B cell (primary cell): Measurements from ENCODE around the gene DNAJB9. TPM values are rescaled to one million over a fixed set of nuclear protein-coding genes. Genes with fewer than 3 reads are reported as not detected.

Experiments
- ATAC-seq: fragments of 200-7000 bp; cut with Tn5 transposase; one replicate; pipeline ENCODE4 v1.10.0; 2021; ENCODE audit warnings: low read depth, mild to moderate bottlenecking, moderate number of reproducible peaks, moderate library complexity
- CTCF ChIA-PET: fragments of 350-600 bp; sonication (Branson Sonifier 250); formaldehyde crosslinking; loops from one replicate; lab custom pipeline; 2021; ENCODE audit warnings: antibody characterized with exemption, inconsistent platforms; lab: Charles Lee
- POLR2A ChIA-PET: fragments of 350-600 bp; sonication (Branson Sonifier 250); formaldehyde crosslinking; loops from one replicate; lab custom pipeline; 2021; ENCODE audit warnings: antibody characterized with exemption; lab: Charles Lee
- DNase-seq: peaks from one replicate; pipeline ENCODE4 v3.0.0; 2013
- H2AFZ ChIP-seq: 2 replicates; pipeline ENCODE4 v1.6.1; 2012; ENCODE audit warnings: mild to moderate bottlenecking, low read depth, low read length; ENCODE audit not compliant: insufficient read depth, poor library complexity, severe bottlenecking
- H3K27ac ChIP-seq, 2 donors: 1 replicate in 1 of 2; 2 replicates in 1 of 2; pipeline ENCODE4 v1.5.1; 2012 to 2013; ENCODE audit warnings: low read length in 2 of 2, mild to moderate bottlenecking in 2 of 2, moderate library complexity in 1 of 2
- H3K27me3 ChIP-seq, 4 experiments: fragments of 200-600 bp in 1 of 4; sonication (generic) in 1 of 4; replicated peaks in 1 of 4; 1 replicate in 2 of 4; 2 replicates in 2 of 4; pipeline versions ENCODE4 v1.6.1 to v1.7.0; 2013 to 2016; ENCODE audit warnings: low read length in 3 of 4, mild to moderate bottlenecking in 2 of 4, mixed read lengths in 1 of 4, moderate library complexity in 1 of 4; ENCODE audit not compliant: insufficient read depth in 4 of 4, control insufficient read depth in 3 of 4; ENCODE audit errors: control extremely low read depth in 1 of 4
- H3K36me3 ChIP-seq, 2 experiments: replicated peaks in 1 of 2; 1 replicate in 1 of 2; 2 replicates in 1 of 2; pipeline versions ENCODE4 v1.6.1 to v1.7.1; 2013; ENCODE audit warnings: low read length in 1 of 2; ENCODE audit not compliant: insufficient read depth in 2 of 2, control insufficient read depth in 1 of 2; ENCODE audit errors: control extremely low read depth in 1 of 2, extremely low read depth in 1 of 2
- H3K4me1 ChIP-seq, 2 donors: fragments of 200-600 bp in 1 of 2; sonication (generic) in 1 of 2; 1 replicate in 1 of 2; 2 replicates in 1 of 2; pipeline versions ENCODE4 v1.5.1 to v1.6.1; 2013 to 2017; ENCODE audit warnings: low read length in 2 of 2; ENCODE audit not compliant: control insufficient read depth in 2 of 2, insufficient read depth in 2 of 2
- H3K4me2 ChIP-seq: replicated peaks from 2 replicates; pipeline ENCODE3; 2012; ENCODE audit warnings: mild to moderate bottlenecking, low read depth, low read length; ENCODE audit not compliant: poor library complexity, severe bottlenecking
- H3K4me3 ChIP-seq, 5 experiments: fragments of 200-600 bp in 1 of 5; sonication (generic) in 1 of 5; 1 replicate in 3 of 5; 2 replicates in 2 of 5; pipeline versions ENCODE4 v1.5.1 to v1.7.0; 2011 to 2016; ENCODE audit warnings: low read length in 4 of 5, mild to moderate bottlenecking in 4 of 5, low read depth in 2 of 5, control low read depth in 1 of 5, moderate library complexity in 1 of 5; ENCODE audit not compliant: insufficient read depth in 1 of 5; ENCODE audit errors: control extremely low read depth in 1 of 5, extremely low read depth in 1 of 5
- H3K79me2 ChIP-seq: fragments of 200-600 bp; sonication (generic); one replicate; pipeline ENCODE4 v1.6.0; 2016; ENCODE audit warnings: low read length; ENCODE audit not compliant: control insufficient read depth, insufficient read depth
- H3K9ac ChIP-seq: fragments of 200-600 bp; sonication (generic); 2 replicates; pipeline ENCODE4 v1.6.1; 2017; ENCODE audit warnings: mild to moderate bottlenecking, low read length, moderate library complexity
- H3K9me3 ChIP-seq, 3 donors: one replicate each; pipeline versions ENCODE4 v1.6.1 to v1.7.1; 2013; ENCODE audit warnings: low read length in 2 of 3; ENCODE audit not compliant: control insufficient read depth in 2 of 3, insufficient read depth in 1 of 3; ENCODE audit errors: control extremely low read depth in 1 of 3
- H4K20me1 ChIP-seq: 2 replicates; pipeline ENCODE4 v1.6.0; 2012; ENCODE audit warnings: mild to moderate bottlenecking, low read length; ENCODE audit not compliant: insufficient read depth, control insufficient read depth, poor library complexity, severe bottlenecking
- H3K27ac Mint-ChIP-seq: one replicate; pipeline ENCODE4 v1.8.0; 2021; ENCODE audit warnings: mixed read lengths
- H3K27me3 Mint-ChIP-seq: one replicate; pipeline ENCODE4 v1.8.0; 2021; ENCODE audit warnings: mixed read lengths
- H3K4me1 Mint-ChIP-seq: one replicate; pipeline ENCODE4 v1.8.0; 2021; ENCODE audit warnings: mixed read lengths
- H3K4me3 Mint-ChIP-seq: one replicate; pipeline ENCODE4 v1.8.0; 2021; ENCODE audit warnings: mixed read lengths
- H3K9me3 Mint-ChIP-seq: one replicate; pipeline ENCODE4 v1.8.0; 2022; ENCODE audit warnings: mixed read lengths; ENCODE audit not compliant: insufficient read depth
- EZH2 ChIP-seq: IDR thresholded peaks from 2 replicates; pipeline ENCODE4 v1.6.1; 2012; ENCODE audit warnings: borderline replicate concordance, low read depth, mild to moderate bottlenecking, moderate library complexity, low read length; ENCODE audit not compliant: insufficient read depth, poor library complexity, severe bottlenecking
- WGBS: methylation state at CpG from one replicate; pipeline ENCODE4 v1.1.5; 2013; ENCODE audit warnings: missing lambda C conversion rate; ENCODE audit not compliant: insufficient coverage; 5-methylcytosine and 5-hydroxymethylcytosine counted together
- intact Hi-C: fragments of 100-400 bp; cut with micrococcal nuclease; formaldehyde crosslinking; loops from one replicate; pipeline ENCODE4 v1.10.0; 2022
- polyA plus RNA-seq: library from polyadenylated mRNA; depleted of rRNA; stranded (reverse); fragments of >200 nt; gene quantifications from 2 replicates; pipeline ENCODE4 v1.2.3, GENCODE V29; 2012
- total RNA-seq, 2 donors: library from RNA; stranded (reverse); fragments of 120-200 nt in 1 of 2; gene quantifications; 1 replicate in 1 of 2; 2 replicates in 1 of 2; pipeline versions ENCODE4 v1.2.3 to v1.2.4, GENCODE V29; 2013 to 2022
- TF ChIP-seq, protein P1 (sequence below): fragments of 200-600 bp; IDR thresholded peaks from one replicate; pipeline ENCODE4 v1.8.0; 2022; ENCODE audit warnings: antibody characterized with exemption, mild to moderate bottlenecking

The DNAJB9 gene
- total and polyA plus RNA-seq, 2 donors (not counting 1 experiment from before 2014, with no cell fraction given): 19.5 to 23.1 TPM

DNA sequence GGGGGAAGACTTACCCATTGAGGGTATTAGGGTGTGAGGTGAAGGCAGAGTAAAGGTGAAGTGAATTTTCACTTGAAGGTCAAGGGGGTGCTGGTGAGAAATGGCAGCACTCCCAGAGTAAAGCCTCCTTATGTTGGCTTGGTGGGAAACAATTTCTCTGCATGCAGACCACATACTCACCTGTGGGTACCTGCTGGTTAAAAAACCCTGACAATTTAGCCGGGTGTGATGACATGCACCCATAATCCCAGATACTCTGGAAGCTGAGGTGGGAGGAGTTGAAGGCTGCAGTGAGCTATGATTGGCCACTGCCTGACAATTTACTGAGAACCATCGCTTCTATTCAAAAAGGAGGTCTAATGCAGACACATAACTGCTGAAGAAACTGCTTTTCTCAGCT lies 5.5 kb downstream of the DNAJB9 start:
- no peaks in the 10 kb centered on the region for H3K27me3 ChIP-seq
- H3K9ac ChIP-seq: no peak overlapping the region
- no peaks in the 10 kb centered on the region for H3K27me3 Mint-ChIP-seq
- H2AFZ ChIP-seq: no peak overlapping the region
- peaks cover 23% of the 10 kb centered on the region for H3K4me1 Mint-ChIP-seq
- H4K20me1 ChIP-seq: peaks cover 22% of the 10 kb centered on the region
- TF ChIP-seq EZH2: no peak
- TF ChIP-seq, protein P1, sequence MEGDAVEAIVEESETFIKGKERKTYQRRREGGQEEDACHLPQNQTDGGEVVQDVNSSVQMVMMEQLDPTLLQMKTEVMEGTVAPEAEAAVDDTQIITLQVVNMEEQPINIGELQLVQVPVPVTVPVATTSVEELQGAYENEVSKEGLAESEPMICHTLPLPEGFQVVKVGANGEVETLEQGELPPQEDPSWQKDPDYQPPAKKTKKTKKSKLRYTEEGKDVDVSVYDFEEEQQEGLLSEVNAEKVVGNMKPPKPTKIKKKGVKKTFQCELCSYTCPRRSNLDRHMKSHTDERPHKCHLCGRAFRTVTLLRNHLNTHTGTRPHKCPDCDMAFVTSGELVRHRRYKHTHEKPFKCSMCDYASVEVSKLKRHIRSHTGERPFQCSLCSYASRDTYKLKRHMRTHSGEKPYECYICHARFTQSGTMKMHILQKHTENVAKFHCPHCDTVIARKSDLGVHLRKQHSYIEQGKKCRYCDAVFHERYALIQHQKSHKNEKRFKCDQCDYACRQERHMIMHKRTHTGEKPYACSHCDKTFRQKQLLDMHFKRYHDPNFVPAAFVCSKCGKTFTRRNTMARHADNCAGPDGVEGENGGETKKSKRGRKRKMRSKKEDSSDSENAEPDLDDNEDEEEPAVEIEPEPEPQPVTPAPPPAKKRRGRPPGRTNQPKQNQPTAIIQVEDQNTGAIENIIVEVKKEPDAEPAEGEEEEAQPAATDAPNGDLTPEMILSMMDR: no peak
- H3K4me1 ChIP-seq: peaks cover 5 to 11% of the 10 kb centered on the region in 2 donors
- H3K4me2 ChIP-seq: no peak overlapping the region
- intact Hi-C loops: no loop called here
- H3K36me3 ChIP-seq: peaks cover 12 to 47% of the 10 kb centered on the region in 2 experiments
- ChIA-PET POLR2A (no interaction called here), CTCF (interaction anchor here (1.4 to 1.6 kb wide), 2 partner anchors 78 to 465 kb away, joined by 4 to 5 read pairs; no protein-coding TSS in a partner anchor)
- H3K79me2 ChIP-seq: peaks cover 63% of the 10 kb centered on the region
- no peak overlapping the region for H3K4me3 ChIP-seq
- ATAC-seq: no peak
- H3K9me3 ChIP-seq: peaks cover 0 to 14% (median 6%) of the 10 kb centered on the region in 3 donors
- H3K27ac Mint-ChIP-seq: no peak overlapping the region
- peaks cover 2% of the 10 kb centered on the region for H3K9me3 Mint-ChIP-seq
- WGBS: 100% methylated on average over 1 of the region's 2 CpGs
- no peak overlapping the region for H3K27ac ChIP-seq
- DNase-seq: no peak
- no peak overlapping the region for H3K4me3 Mint-ChIP-seq

GRCh38 chr7:108576116-108576515 lies 6.4 kb downstream of the DNAJB9 start:
- Histone ChIP-seq H2AFZ (no peak overlapping the region), H4K20me1 (peaks cover 22% of the 10 kb centered on the region), H3K27ac (no peak overlapping the region), H3K4me1 (peaks cover 3 to 7% of the 10 kb centered on the region in 2 donors), H3K79me2 (peaks cover 60% of the 10 kb centered on the region), H3K9ac (no peak overlapping the region), H3K4me2 (no peak overlapping the region), H3K27me3 (no peaks in the 10 kb centered on the region), H3K36me3 (peaks cover 12 to 47% of the 10 kb centered on the region in 2 experiments), H3K4me3 (no peak overlapping the region), H3K9me3 (peaks cover 0 to 18% (median 6%) of the 10 kb centered on the region in 3 donors)
- H3K27me3 Mint-ChIP-seq: no peaks in the 10 kb centered on the region
- 100% methylated on average over 1 of the region's 1 CpG for WGBS
- intact Hi-C loops: no loop called here
- ChIA-PET CTCF (interaction anchor here (1.4 kb wide), 1 partner anchor 466 kb away, joined by 4 read pairs; no protein-coding TSS in a partner anchor), POLR2A (interaction anchor here (0.7 kb wide), 1 partner anchor 79 kb away, joined by 4 read pairs; no protein-coding TSS in a partner anchor)
- ATAC-seq (no peak), DNase-seq (no peak)
- H3K27ac Mint-ChIP-seq: no peak overlapping the region
- H3K9me3 Mint-ChIP-seq: peaks cover 2% of the 10 kb centered on the region
- no peak overlapping the region for H3K4me3 Mint-ChIP-seq
- TF ChIP-seq, protein P1: no peak
- no peak for TF ChIP-seq EZH2
- peaks cover 19% of the 10 kb centered on the region for H3K4me1 Mint-ChIP-seq
